Esophagus squamous epithelium (tissue), 4 donors: ENCODE measurements around the gene CLSTN2.

ENCODE experiments used
- CTCF ChIP-seq, 6 experiments: fragments of 450-650 bp in 4 of 6; fragments of 200-600 bp in 2 of 6; sonication (generic) in 2 of 6; IDR thresholded peaks; one replicate each; pipeline ENCODE4 v1.5.1; 2016 to 2019; ENCODE audit warnings: antibody characterized with exemption in 6 of 6, mild to moderate bottlenecking in 4 of 6, moderate library complexity in 4 of 6
- POLR2A ChIP-seq, 4 donors: fragments of 450-650 bp; IDR thresholded peaks; one replicate each; pipeline ENCODE4 v1.6.1; 2017; ENCODE audit warnings: antibody characterized with exemption in 4 of 4, mild to moderate bottlenecking in 4 of 4, moderate library complexity in 3 of 4

- TF ChIP-seq CTCF (IDR thresholded peaks at IDR 0.05) (no peak), POLR2A (IDR thresholded peaks at IDR 0.05) (no peak)
Observed at GRCh38 chr3:140096037-140096436, 161.1 kb downstream of the CLSTN2 start.
